Glutamatergic neuron (in vitro differentiated cells): ENCODE results near the gene HSPA5. TPM values are rescaled to one million over a fixed set of nuclear protein-coding genes. Genes with fewer than 3 reads are reported as not detected.
"Not testable (repeated sequence)": the region's sequence is repeated elsewhere in the genome, so short reads cannot be mapped to it uniquely, and the experiment has no call there.

Experiments
- DNase-seq: peaks from one replicate; pipeline ENCODE4 v3.0.0; 2022
- H3K27ac Mint-ChIP-seq: one replicate; pipeline ENCODE4 v1.8.0; 2020; ENCODE audit warnings: mild to moderate bottlenecking, mixed read lengths, inconsistent platforms; ENCODE audit not compliant: unreplicated experiment
- H3K27me3 Mint-ChIP-seq: one replicate; pipeline ENCODE4 v1.8.0; 2020; ENCODE audit warnings: mild to moderate bottlenecking, moderate library complexity, mixed read lengths, inconsistent platforms; ENCODE audit not compliant: unreplicated experiment
- H3K36me3 Mint-ChIP-seq: one replicate; pipeline ENCODE4 v1.8.0; 2020; ENCODE audit warnings: mild to moderate bottlenecking, mixed read lengths, inconsistent platforms; ENCODE audit not compliant: unreplicated experiment
- H3K4me1 Mint-ChIP-seq: one replicate; pipeline ENCODE4 v1.8.0; 2020; ENCODE audit warnings: mild to moderate bottlenecking, low read depth, mixed read lengths, inconsistent platforms; ENCODE audit not compliant: unreplicated experiment
- H3K4me3 Mint-ChIP-seq: one replicate; pipeline ENCODE4 v1.8.0; 2020; ENCODE audit warnings: mild to moderate bottlenecking, mixed read lengths, inconsistent platforms; ENCODE audit not compliant: unreplicated experiment
- H3K9me3 Mint-ChIP-seq: one replicate; pipeline ENCODE4 v1.8.0; 2020; ENCODE audit warnings: mild to moderate bottlenecking, moderate library complexity, mixed read lengths, inconsistent platforms; ENCODE audit not compliant: unreplicated experiment
- total RNA-seq: library from RNA; stranded (reverse); fragmentation: NEBNext Ultra II Directional; extraction: Animal tissue kit (Norgen Biotek cat#: 25700); gene quantifications from one replicate; pipeline ENCODE4 v1.2.1, GENCODE V29; 2021; ENCODE audit not compliant: unreplicated experiment
- TF ChIP-seq, protein P1 (sequence below): fragments of 200-600 bp; sonication (generic); IDR thresholded peaks from one replicate; pipeline ENCODE4 v1.5.0; 2021; ENCODE audit not compliant: partially characterized antibody, unreplicated experiment

HSPA5 gene
- total RNA-seq, 1 donor from 2014 or later = 126 TPM

- Mint-ChIP-seq H3K4me1 (no peaks in the 10 kb centered on the region), H3K27me3 (no peaks in the 10 kb centered on the region), H3K36me3 (no peaks in the 10 kb centered on the region), H3K4me3 (no peak overlapping the region), H3K27ac (no peak overlapping the region), H3K9me3 (no peaks in the 10 kb centered on the region)
- no peak for DNase-seq
- TF ChIP-seq, protein P1, sequence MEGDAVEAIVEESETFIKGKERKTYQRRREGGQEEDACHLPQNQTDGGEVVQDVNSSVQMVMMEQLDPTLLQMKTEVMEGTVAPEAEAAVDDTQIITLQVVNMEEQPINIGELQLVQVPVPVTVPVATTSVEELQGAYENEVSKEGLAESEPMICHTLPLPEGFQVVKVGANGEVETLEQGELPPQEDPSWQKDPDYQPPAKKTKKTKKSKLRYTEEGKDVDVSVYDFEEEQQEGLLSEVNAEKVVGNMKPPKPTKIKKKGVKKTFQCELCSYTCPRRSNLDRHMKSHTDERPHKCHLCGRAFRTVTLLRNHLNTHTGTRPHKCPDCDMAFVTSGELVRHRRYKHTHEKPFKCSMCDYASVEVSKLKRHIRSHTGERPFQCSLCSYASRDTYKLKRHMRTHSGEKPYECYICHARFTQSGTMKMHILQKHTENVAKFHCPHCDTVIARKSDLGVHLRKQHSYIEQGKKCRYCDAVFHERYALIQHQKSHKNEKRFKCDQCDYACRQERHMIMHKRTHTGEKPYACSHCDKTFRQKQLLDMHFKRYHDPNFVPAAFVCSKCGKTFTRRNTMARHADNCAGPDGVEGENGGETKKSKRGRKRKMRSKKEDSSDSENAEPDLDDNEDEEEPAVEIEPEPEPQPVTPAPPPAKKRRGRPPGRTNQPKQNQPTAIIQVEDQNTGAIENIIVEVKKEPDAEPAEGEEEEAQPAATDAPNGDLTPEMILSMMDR = no peak
Observed at GRCh38 chr9:125276771-125277170, 35.6 kb upstream of the HSPA5 start.

DNA sequence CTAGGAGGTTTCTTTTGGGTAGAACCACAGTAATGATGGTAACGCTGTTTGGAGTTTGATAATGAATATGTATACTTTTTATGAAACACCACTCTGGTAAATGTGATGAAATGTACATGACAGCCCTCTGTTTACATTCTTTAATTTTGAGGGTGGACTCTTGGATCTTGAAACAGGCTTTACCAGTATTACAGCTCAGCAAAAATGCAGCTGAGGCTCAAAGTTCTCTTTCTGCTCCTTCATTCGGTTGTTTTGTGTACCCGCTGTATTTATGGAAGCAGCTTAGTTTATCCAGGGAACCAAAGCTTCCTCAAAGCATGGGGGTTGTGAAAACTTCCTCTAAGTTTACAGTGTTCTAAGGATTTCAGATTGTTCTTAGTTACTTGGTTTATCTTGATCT is 31.6 kb upstream of the HSPA5 start:
- no peaks in the 10 kb centered on the region for H3K9me3 Mint-ChIP-seq
- no peaks in the 10 kb centered on the region for H3K36me3 Mint-ChIP-seq
- DNase-seq = no peak
- TF ChIP-seq, protein P1 = no peak
- H3K27me3 Mint-ChIP-seq = peaks cover 3% of the 10 kb centered on the region
- H3K4me1 Mint-ChIP-seq = peaks cover 1% of the 10 kb centered on the region
- H3K4me3 Mint-ChIP-seq = no peak overlapping the region
- no peak overlapping the region for H3K27ac Mint-ChIP-seq

DNA sequence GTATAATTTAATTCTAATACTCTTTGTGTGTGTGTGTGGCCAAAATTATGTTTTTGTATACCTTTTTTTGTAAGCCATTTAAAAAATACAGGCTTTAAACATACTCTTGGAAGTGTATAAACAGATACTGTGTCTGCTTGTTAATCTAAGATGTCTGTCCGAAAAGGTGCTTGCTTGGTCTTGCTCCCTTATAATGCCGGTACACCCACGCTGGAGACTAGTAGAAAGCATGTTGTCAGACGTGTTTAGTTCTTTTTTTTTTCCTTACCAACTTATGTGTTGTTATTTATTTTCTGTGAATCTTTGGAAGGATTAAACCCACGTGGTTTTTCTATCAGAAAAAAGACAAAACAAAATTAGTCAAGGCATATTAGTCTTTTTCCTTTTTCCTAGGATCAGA is 29.9 kb upstream of the HSPA5 start:
- TF ChIP-seq, protein P1 = no peak

GRCh38 chr9:125269014-125269397 is 27.9 kb upstream of the HSPA5 start:
- H3K4me3 Mint-ChIP-seq = no peak overlapping the region
- peaks cover 1% of the 10 kb centered on the region for H3K4me1 Mint-ChIP-seq
- H3K9me3 Mint-ChIP-seq = no peaks in the 10 kb centered on the region
- H3K27me3 Mint-ChIP-seq = peaks cover 3% of the 10 kb centered on the region
- DNase-seq = no peak
- TF ChIP-seq, protein P1 = no peak
- no peaks in the 10 kb centered on the region for H3K36me3 Mint-ChIP-seq
- no peak overlapping the region for H3K27ac Mint-ChIP-seq

More for the DNA sequence above, 29.9 kb upstream of the HSPA5 start:
- H3K9me3 Mint-ChIP-seq = no peaks in the 10 kb centered on the region
- H3K4me1 Mint-ChIP-seq = peaks cover 1% of the 10 kb centered on the region
- H3K27ac Mint-ChIP-seq = no peak overlapping the region
- no peak overlapping the region for H3K4me3 Mint-ChIP-seq
- DNase-seq = no peak
- peaks cover 3% of the 10 kb centered on the region for H3K27me3 Mint-ChIP-seq
- no peaks in the 10 kb centered on the region for H3K36me3 Mint-ChIP-seq

DNA sequence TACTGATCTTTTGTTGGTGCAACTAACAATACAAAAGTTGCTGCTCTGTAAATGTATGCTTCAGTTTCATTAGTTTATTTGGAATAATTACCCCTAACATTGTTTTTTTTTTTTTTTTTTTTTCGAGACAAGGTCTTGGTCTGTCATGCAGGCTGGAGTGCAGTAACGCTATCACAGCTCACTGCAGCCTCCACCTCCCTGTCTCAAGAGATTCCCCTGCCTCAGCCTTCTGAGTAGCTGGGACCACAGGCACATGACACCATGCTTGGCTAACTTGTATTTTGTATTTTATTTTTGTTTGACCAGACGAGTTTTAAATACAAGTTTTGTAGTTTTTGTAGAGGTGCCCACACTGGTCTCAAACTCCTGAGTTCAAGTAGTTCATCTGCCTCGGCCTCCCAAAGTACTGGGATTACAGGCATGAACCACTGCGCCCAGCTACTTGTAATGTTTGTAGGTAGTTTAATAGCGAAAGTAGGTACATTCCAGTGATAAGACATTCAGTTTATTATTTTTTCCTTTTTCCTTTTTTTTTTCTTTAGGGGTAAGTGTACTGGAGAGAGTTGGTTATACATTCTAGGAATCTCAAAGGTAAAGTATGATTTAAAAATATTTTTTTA is 27.4 kb upstream of the HSPA5 start:
- H3K9me3 Mint-ChIP-seq = no peaks in the 10 kb centered on the region
- no peak overlapping the region for H3K27ac Mint-ChIP-seq
- TF ChIP-seq, protein P1 = no peak
- H3K4me1 Mint-ChIP-seq = peaks cover 3% of the 10 kb centered on the region
- peaks cover 3% of the 10 kb centered on the region for H3K27me3 Mint-ChIP-seq
- H3K4me3 Mint-ChIP-seq = no peak overlapping the region
- no peak for DNase-seq
- no peaks in the 10 kb centered on the region for H3K36me3 Mint-ChIP-seq

- not testable (repeated sequence) for H3K36me3 Mint-ChIP-seq, H3K27ac Mint-ChIP-seq, H3K27me3 Mint-ChIP-seq, DNase-seq, H3K9me3 Mint-ChIP-seq, H3K4me3 Mint-ChIP-seq
- peaks cover 17% of the 10 kb centered on the region for H3K4me1 Mint-ChIP-seq
Observed at GRCh38 chr9:125264068-125264467, 22.9 kb upstream of the HSPA5 start.
